ENCODE measurements around the gene ENPP3. TPM values are rescaled to one million over a fixed set of nuclear protein-coding genes. Genes with fewer than 3 reads are reported as not detected.

Gene ENPP3
- total RNA-seq, 1 experiment from 2014 or later = not detected

DNA sequence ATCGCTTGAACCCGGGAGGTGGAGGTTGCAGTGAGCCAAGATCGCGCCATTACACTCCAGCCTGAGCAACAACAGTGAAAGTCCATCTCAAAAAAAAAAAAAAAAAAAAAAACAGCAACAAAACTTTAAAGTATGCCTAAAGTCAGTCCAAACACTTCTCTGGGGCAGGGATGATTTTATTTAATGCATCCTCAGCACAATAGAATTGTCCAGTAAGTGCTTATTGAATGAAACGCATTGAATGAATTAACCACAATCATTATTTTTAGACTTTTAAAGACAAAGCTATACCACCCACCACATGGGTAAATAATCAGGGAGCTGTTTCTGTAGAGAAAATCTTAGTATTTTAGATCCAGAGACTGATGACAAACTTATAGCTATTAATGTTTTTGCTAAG, 90.4 kb downstream of the ENPP3 start:
- H3K36me3 ChIP-seq (replicated peaks; ENCODE audit: control insufficient read depth, insufficient read depth, low read length) = no peaks in the 10 kb centered on the region
- no peaks in the 10 kb centered on the region for H3K27me3 ChIP-seq (ENCODE audit: control insufficient read depth, insufficient read depth, low read length)
- no peak overlapping the region for H3K4me3 ChIP-seq (ENCODE audit: insufficient read depth, low read depth, low read length)
- no peak for DNase-seq

DNA sequence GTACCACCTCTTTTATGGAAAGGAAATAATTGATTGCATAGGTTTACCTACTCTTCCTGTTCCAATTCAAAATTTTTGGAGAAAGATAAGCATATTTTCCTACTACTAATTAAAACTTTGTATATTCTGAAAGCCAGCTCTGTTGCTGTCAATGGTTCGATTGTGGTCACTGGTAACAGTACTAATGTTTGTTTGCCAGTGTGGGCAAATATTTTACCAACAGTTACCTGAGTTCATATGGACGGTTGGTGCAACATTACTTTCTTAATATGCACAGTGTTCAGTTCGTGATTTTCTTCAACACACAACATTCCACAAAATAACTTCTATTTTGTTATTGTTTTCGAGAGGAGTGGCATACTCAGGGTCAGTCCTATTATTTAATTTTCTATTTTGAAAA, 90.8 kb downstream of the ENPP3 start:
- Histone ChIP-seq H3K4me3 (ENCODE audit: insufficient read depth, low read depth, low read length) (no peak overlapping the region), H3K27me3 (ENCODE audit: control insufficient read depth, insufficient read depth, low read length) (no peaks in the 10 kb centered on the region), H3K36me3 (replicated peaks; ENCODE audit: control insufficient read depth, insufficient read depth, low read length) (no peaks in the 10 kb centered on the region)
- DNase-seq = no peak

DNA sequence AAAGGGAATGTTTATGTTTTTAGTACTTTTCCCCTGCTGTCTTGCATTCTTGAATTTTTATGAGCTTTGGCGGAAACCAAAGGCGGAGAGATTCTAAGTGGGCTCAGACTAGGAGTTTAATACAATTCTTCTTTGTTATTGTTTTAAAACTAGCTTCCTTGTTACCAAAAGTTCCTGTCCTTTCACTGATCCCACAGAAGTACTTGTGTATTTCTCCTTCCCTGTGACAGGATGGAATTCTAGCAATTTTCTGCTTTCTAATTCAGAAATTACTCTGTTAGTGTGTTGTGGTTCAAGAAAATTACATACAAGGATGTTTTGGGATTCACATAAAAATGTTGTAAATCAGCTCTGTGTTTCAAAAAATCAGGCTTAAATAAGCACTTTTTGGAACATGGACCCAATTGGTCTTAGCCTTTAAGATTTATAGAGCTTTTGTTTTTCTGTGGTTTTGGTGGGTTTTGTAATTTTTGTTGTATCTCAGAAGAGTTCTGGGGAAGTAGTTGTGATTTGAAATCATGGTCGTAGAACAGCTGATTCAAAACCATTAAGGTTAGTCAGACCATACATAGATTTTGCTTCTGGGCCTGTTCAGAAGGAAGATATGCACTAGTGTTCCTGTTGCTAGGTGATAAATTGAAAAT, 91.3 kb downstream of the ENPP3 start:
- DNase-seq = no peak
- Histone ChIP-seq H3K27me3 (ENCODE audit: control insufficient read depth, insufficient read depth, low read length) (no peaks in the 10 kb centered on the region), H3K4me3 (ENCODE audit: insufficient read depth, low read depth, low read length) (no peak overlapping the region), H3K36me3 (replicated peaks; ENCODE audit: control insufficient read depth, insufficient read depth, low read length) (no peaks in the 10 kb centered on the region)

DNA sequence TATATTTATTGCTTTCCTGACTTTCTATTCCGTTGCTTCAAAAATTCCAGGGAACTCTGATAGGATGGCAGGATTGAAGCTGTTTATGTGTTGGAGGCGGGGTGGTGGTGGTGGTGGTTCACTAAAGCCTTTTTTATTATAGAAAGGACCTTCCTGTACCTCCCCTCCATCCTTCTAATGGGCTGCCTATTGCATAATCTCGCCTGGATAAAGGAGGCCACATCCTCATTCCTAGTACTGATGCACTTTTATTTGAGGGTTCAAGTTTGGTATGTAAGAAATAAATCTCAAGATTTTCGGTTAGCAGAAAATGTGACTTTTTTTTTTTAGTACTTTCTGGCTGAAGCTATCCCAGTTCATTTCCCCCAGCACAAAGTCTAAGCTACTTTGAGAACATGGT, 92.4 kb downstream of the ENPP3 start:
- Histone ChIP-seq H3K4me3 (ENCODE audit: insufficient read depth, low read depth, low read length) (no peak overlapping the region), H3K27me3 (ENCODE audit: control insufficient read depth, insufficient read depth, low read length) (no peaks in the 10 kb centered on the region), H3K36me3 (replicated peaks; ENCODE audit: control insufficient read depth, insufficient read depth, low read length) (no peaks in the 10 kb centered on the region)
- no peak for DNase-seq

DNA sequence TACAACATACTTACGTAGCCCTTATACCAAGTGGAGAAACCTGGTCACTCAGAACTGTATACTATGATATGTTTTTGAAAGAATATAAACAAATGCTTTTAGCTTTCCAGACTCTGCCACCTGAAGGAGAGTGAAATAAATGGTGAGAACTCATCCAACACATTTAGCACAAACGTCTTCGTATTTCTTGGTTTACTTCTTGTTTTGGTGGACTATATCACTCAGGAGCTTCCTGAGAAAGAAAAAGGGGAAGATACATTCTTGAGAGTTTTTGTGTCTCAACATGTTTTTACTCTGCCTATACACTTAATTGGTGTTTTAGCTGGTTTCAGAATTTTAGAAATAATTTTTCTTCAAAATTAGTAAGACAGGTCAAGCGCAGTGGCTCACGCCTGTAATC, 93.2 kb downstream of the ENPP3 start:
- DNase-seq = no peak
- Histone ChIP-seq H3K36me3 (replicated peaks; ENCODE audit: control insufficient read depth, insufficient read depth, low read length) (no peaks in the 10 kb centered on the region), H3K4me3 (ENCODE audit: insufficient read depth, low read depth, low read length) (no peak overlapping the region), H3K27me3 (ENCODE audit: control insufficient read depth, insufficient read depth, low read length) (no peaks in the 10 kb centered on the region)

DNA sequence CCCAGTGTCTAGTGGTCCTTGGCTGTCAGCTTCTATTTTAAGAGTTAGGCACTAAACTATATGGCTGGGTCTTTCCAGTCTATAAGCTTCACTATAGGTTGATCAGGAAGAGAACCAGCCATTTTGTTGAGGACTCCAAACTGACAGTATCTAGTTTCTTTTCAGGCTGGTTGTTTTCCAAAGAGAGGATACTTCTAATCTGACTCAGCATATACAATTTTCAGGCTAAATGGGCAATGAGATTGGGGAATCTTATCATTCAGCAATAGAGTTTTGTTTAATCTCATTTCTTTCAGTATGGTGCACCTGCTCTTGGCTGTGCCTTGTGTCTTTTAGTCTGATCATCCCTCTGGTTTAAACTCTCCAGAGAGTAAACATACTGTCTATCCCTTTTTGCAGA, 94.1 kb downstream of the ENPP3 start:
- Histone ChIP-seq H3K4me3 (ENCODE audit: insufficient read depth, low read depth, low read length) (no peak overlapping the region), H3K36me3 (replicated peaks; ENCODE audit: control insufficient read depth, insufficient read depth, low read length) (no peaks in the 10 kb centered on the region), H3K27me3 (ENCODE audit: control insufficient read depth, insufficient read depth, low read length) (no peaks in the 10 kb centered on the region)
- no peak for DNase-seq

DNA sequence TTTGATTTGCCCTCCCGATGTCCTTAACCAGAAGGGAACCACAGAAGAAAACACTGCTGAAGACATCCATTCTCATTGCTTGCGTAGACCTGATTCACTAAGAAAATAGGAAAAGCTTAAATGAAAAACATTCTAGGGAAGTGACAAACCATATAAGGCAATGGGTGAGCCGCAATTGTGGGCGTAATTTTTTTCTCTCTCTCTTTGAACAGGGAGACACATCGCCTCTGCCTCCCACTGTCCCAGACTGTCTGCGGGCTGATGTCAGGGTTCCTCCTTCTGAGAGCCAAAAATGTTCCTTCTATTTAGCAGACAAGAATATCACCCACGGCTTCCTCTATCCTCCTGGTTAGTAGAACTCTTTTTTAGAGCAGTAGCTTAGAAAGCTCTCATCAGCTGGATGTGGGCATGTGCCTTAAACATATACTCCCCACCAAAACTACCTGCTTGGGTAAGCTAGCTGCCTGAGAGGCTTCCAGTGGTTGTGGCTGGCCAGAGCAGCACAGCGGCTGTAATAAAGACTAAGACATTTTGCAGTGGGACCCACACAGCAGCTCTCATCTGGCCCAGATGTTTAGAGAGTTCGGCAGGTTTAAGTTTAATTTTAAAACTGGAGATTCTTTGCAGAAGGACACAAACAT, 96.4 kb downstream of the ENPP3 start:
- Histone ChIP-seq H3K27me3 (ENCODE audit: control insufficient read depth, insufficient read depth, low read length) (no peaks in the 10 kb centered on the region), H3K4me3 (ENCODE audit: insufficient read depth, low read depth, low read length) (no peak overlapping the region), H3K36me3 (replicated peaks; ENCODE audit: control insufficient read depth, insufficient read depth, low read length) (no peaks in the 10 kb centered on the region)
- no peak for DNase-seq

DNA sequence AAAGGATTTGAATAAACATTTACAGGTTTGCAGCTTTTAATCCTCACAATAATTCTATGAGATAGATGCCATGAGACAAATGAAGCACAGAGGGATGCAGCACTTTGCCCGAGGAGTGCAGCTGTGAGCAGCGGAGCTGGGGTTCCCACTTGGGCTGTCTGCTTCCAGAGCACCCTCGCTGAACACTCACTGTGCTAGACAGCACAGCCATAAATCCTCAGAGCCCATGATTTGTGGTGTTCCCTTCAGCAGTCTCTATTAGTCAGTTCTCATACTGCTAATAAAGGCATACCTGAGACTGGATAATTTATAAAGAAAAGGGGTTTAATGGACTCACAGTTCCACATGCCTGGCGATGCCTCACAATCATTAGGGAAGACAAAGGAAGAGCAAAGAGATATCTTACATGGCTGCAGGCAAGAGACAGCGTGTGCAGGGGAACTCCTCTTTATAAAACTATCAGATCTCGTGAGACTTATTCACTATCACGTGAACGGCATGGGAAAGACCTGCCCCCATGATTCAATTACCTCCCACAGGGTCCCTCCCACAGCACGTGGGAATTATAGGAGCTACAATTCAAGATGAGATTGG, 99.0 kb downstream of the ENPP3 start:
- DNase-seq = no peak
- no peaks in the 10 kb centered on the region for H3K27me3 ChIP-seq (ENCODE audit: control insufficient read depth, insufficient read depth, low read length)
- H3K4me3 ChIP-seq (ENCODE audit: insufficient read depth, low read depth, low read length) = no peak overlapping the region
- H3K36me3 ChIP-seq (replicated peaks; ENCODE audit: control insufficient read depth, insufficient read depth, low read length) = no peaks in the 10 kb centered on the region

DNA sequence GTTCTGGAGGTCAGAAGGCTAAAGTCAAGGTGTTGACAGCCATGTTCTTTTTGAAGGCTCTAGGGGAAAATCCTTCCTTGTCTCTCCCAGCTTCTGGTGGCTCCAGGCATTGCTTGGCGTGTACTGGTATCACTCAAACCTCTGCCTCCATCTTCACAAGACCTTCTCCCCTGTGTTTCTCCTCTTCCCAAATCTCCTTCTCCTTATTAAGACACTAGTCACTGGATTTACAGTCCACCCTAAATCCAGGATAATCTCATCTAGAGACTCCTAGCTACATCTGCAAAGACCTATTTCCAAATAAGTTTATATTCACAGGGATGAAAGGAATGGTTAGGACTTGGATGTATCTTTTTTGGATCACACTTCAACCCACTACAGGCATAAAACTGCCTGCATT, 99.7 kb downstream of the ENPP3 start:
- Histone ChIP-seq H3K36me3 (replicated peaks; ENCODE audit: control insufficient read depth, insufficient read depth, low read length) (no peaks in the 10 kb centered on the region), H3K27me3 (ENCODE audit: control insufficient read depth, insufficient read depth, low read length) (no peaks in the 10 kb centered on the region), H3K4me3 (ENCODE audit: insufficient read depth, low read depth, low read length) (no peak overlapping the region)
- DNase-seq = no peak

DNA sequence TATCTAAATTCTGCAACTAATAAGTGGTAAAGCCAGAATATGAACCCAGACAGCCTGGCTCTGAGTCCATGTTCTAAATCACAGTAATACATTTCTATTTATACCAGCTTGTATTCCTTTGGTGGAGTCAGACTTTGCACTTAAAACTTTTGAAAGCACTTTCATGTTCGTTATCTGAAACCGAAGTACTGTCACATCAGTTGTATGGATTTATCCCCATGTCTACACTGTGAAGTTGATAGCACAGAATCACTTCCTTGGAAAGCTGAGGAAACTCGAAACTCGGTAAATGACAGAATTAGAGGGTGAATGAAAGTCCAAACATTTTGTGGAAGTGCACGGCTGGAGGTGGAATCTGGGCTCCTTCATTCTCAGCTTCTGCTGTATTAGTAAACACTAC, 102.0 kb downstream of the ENPP3 start:
- no peak overlapping the region for H3K4me3 ChIP-seq (ENCODE audit: insufficient read depth, low read depth, low read length)
- no peaks in the 10 kb centered on the region for H3K36me3 ChIP-seq (replicated peaks; ENCODE audit: control insufficient read depth, insufficient read depth, low read length)
- no peak for DNase-seq
- no peaks in the 10 kb centered on the region for H3K27me3 ChIP-seq (ENCODE audit: control insufficient read depth, insufficient read depth, low read length)

DNA sequence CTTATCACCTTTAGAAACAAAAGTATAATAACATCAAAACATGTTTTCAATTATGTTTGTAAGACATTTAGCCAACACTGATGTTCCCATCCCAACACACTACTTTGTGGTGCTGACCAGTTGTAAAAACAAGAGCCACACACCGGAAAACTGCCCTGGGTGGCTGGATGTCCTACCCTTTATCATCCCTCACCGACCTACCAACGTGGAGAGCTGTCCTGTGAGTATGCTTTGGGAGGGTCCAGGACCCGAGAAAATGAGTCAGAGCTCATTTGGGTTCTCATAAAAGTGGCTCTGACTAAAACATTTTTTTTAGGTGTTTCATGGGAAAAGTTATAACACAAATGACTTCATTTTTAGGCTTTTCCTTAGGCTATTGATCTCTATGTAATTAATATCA, 103.1 kb downstream of the ENPP3 start:
- no peaks in the 10 kb centered on the region for H3K27me3 ChIP-seq (ENCODE audit: control insufficient read depth, insufficient read depth, low read length)
- no peak for DNase-seq
- no peak overlapping the region for H3K4me3 ChIP-seq (ENCODE audit: insufficient read depth, low read depth, low read length)
- H3K36me3 ChIP-seq (replicated peaks; ENCODE audit: control insufficient read depth, insufficient read depth, low read length) = no peaks in the 10 kb centered on the region

DNA sequence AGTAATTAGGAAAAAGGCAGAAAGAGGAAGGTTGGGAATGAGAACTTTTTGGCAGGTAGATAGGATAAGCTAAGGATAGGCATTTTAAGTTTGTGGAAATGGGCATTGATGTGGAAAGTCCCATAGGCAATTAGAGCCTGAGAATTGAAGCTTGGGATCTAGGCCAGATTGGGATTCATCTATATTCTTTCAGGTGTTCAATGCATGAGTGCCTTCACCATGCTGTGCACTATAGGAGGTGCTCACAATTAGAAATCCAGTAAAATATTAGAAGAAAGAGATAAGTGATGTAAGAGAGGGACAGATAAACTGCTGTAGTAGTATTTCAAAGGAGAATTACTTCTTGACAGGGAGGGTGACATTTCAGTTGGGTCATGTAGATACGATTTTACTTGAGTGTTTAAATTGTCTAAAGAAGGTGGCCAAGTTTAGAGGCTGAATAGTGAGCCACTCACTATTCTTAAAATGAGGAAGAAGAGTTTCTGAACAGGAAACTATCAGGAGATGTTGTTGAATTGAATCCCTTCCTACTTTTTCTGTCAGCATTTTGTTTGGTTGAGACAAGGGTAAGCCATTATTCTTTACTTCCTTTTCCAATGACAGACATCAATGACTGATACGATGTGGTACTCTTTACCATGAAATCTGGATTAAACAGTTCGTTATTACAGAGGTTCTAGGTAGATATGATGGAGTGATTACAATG, 104.7 kb downstream of the ENPP3 start:
- Histone ChIP-seq H3K27me3 (ENCODE audit: control insufficient read depth, insufficient read depth, low read length) (no peaks in the 10 kb centered on the region), H3K4me3 (ENCODE audit: insufficient read depth, low read depth, low read length) (no peak overlapping the region), H3K36me3 (replicated peaks; ENCODE audit: control insufficient read depth, insufficient read depth, low read length) (no peaks in the 10 kb centered on the region)
- no peak for DNase-seq

DNA sequence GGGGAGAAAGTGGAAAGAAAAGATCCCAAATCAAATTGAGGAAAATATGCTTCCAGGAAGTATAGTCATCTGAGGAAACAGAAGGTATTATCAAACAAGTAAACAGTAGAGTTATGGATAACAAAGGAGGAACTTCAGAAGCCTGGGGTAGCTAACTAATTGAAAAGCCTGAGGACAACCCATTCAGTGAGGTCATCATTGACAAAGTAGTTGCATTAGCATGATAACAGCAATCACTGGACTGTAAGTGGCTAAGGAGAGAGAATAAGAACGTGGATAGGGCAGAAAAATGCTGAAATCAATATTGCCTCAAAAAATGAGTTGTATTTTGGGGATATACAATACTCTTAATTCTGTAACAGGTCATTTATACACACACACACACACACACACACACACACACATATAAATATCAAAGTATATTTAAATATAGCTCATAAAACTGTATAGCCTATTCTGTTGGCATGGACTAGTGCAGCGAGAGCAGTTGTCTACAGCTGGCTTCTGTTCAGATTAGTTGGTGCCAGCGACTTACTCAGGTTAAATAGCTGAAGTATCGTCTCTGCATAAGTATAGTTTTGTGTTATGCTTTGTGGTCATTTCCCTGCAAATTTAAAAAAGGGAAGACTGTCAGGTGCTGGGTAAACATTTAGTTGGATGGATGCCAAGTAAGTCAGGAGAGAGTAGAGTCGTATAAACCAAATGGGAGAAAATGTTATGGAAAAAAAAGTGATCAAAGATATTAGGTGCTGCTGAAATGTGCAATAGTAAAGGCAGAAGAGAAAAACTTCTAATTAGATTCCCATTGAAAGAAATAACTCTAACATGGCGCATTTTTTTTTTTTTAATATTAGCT, 107.6 kb downstream of the ENPP3 start:
- H3K27me3 ChIP-seq (ENCODE audit: control insufficient read depth, insufficient read depth, low read length) = no peaks in the 10 kb centered on the region
- H3K36me3 ChIP-seq (replicated peaks; ENCODE audit: control insufficient read depth, insufficient read depth, low read length) = no peaks in the 10 kb centered on the region
- DNase-seq = peak; percentile 14
- H3K4me3 ChIP-seq (ENCODE audit: insufficient read depth, low read depth, low read length) = no peak overlapping the region

DNA sequence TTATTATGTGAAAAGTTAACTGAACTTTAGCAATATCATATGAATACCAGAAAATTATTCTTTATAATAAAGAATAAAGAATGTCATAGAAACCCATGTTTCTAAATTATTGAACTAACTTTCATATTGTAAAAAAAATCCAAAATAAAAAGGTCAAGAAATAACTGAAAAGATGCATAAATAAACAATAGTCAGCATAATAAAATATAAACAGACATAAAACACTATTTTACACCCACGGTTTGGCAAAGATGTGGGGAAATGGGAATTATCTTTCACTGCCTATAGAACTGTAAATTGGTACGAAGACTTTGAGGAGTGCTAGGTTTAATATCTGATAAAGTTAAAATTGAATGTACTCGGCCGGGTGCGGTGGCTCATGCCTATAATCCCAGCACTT, 108.4 kb downstream of the ENPP3 start:
- Histone ChIP-seq H3K36me3 (replicated peaks; ENCODE audit: control insufficient read depth, insufficient read depth, low read length) (no peaks in the 10 kb centered on the region), H3K27me3 (ENCODE audit: control insufficient read depth, insufficient read depth, low read length) (no peaks in the 10 kb centered on the region), H3K4me3 (ENCODE audit: insufficient read depth, low read depth, low read length) (no peak overlapping the region)
- no peak for DNase-seq

Measured in H7 (cell line).